GM12874 (cell line): ENCODE measurements around the gene COL15A1.

Source experiments
- TF ChIP-seq, protein P1 (sequence below): IDR thresholded peaks from 2 replicates; pipeline ENCODE4 v1.5.1; 2011; ENCODE audit warnings: low read depth, mild to moderate bottlenecking, control low read depth, low read length, moderate library complexity; ENCODE audit not compliant: insufficient read depth

Gene COL15A1

DNA sequence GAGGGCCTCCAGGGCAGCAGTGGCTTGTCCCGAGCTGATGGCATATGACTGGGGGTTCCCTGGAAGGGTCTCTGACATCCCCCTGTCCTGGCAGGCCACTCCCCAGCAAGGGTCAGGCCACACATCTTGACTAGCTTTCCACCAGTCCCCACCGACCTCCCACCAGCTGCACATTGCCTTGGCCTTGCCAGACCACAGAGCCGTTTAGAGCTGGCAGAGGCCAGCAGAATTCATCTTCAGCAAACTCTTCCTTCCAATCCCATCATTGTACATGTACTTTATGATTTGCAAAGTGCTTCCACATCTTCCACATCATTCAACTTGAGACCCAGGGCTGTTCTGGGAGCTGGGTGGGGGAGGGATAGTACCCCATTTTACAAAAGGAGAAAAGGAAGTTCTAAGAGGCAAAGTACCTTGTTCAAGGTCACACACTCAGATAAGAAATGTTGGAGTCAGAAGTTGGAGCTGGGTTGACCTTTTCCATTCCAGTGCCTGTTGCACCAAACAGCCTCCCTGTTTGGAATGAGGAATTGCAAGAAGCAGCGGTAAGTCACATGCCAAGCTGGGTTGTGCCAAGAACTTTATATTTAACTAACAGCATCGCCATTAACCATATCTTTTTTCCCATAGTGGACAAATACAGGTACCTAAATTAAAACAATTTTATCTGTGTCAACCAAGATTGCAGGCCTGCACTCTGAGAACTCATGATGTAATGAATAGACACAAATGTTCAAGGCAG lies 25.8 kb upstream of the COL15A1 start:
- TF ChIP-seq, protein P1, sequence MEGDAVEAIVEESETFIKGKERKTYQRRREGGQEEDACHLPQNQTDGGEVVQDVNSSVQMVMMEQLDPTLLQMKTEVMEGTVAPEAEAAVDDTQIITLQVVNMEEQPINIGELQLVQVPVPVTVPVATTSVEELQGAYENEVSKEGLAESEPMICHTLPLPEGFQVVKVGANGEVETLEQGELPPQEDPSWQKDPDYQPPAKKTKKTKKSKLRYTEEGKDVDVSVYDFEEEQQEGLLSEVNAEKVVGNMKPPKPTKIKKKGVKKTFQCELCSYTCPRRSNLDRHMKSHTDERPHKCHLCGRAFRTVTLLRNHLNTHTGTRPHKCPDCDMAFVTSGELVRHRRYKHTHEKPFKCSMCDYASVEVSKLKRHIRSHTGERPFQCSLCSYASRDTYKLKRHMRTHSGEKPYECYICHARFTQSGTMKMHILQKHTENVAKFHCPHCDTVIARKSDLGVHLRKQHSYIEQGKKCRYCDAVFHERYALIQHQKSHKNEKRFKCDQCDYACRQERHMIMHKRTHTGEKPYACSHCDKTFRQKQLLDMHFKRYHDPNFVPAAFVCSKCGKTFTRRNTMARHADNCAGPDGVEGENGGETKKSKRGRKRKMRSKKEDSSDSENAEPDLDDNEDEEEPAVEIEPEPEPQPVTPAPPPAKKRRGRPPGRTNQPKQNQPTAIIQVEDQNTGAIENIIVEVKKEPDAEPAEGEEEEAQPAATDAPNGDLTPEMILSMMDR = no peak

DNA sequence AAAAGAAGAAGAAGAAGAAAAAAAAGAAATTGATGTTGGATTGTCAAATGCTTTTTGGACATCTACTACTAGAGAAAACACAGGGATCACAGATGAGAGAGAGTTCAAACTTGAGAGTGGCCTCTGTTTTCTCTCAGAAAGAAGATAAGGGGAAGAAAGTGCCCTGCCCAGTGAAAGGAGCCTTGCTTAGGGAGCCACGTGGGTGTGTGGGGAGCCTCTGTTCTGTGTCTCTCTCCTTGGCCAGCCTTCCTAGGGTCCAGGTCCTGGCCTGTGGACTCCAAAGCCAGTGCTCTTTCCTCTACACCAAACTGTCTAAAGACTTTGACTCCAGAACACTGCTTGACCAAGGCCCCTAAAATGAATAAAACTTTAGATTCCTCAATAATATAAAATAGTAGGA lies 22.0 kb upstream of the COL15A1 start:
- TF ChIP-seq, protein P1 = no peak

DNA sequence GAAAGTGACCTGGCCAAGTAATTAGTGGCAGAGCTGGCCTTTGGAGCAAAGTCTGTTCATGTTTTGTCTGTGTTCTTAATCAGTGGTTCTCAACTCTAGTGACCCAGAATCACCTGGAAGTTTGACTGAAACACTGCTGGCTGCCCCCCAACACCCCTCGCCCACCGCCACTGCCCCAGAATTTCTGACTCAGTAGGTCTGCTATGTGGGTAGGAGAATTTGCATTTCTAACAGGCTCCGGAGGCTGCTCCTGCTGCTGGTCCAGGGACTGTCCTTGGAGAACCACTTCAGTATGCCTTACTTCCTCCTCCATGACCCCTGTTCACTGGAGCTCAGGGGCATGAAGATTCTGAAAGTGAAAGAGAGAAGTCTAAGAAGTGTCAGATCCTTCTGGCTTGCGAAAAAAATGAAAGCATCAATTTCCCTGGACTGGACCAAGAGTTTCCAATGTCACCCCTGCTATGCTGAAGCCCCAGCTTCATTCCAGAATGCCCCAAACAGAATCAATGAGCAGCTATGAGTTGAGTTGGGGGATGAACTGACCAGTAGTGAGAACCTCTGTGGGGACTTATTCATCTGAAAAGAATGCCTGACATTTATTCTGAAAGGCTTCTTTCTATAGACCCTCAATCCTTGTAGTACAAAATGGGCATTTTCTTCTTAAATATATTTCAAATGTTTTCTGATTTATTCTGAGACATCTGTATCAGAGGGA lies 20.8 kb upstream of the COL15A1 start:
- TF ChIP-seq, protein P1 = no peak

DNA sequence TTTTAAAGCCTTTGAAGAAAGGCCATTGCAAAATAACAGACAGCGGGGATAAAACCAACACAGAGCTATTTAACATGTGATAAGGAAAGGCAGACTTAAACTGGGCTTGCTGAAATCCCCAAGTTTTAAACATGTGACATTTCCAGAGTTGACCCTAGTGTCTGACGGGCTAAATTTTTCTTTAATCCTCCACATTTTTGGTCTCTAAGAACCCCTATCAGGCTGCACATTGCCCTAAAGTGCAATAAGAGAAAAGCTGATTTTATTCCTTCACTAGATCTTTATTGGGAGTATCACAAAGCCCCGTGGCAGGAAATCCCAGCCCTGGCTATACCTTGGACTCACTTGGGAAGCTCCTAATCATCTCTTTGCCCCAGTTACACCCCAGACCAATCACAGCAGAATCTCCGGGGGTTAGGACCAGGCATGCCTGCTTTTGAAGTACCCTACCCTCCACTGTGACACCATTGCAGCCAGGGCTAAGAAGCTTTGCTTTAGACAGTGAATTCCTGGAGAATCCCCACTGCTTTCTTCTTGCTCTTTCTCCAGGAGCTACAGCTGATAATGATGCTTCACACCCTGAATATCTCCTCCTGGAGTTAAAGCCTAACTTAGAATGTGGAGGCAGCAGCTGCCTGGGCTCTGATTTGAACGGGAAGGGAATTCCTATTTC lies 20.1 kb upstream of the COL15A1 start:
- TF ChIP-seq, protein P1 = no peak

DNA sequence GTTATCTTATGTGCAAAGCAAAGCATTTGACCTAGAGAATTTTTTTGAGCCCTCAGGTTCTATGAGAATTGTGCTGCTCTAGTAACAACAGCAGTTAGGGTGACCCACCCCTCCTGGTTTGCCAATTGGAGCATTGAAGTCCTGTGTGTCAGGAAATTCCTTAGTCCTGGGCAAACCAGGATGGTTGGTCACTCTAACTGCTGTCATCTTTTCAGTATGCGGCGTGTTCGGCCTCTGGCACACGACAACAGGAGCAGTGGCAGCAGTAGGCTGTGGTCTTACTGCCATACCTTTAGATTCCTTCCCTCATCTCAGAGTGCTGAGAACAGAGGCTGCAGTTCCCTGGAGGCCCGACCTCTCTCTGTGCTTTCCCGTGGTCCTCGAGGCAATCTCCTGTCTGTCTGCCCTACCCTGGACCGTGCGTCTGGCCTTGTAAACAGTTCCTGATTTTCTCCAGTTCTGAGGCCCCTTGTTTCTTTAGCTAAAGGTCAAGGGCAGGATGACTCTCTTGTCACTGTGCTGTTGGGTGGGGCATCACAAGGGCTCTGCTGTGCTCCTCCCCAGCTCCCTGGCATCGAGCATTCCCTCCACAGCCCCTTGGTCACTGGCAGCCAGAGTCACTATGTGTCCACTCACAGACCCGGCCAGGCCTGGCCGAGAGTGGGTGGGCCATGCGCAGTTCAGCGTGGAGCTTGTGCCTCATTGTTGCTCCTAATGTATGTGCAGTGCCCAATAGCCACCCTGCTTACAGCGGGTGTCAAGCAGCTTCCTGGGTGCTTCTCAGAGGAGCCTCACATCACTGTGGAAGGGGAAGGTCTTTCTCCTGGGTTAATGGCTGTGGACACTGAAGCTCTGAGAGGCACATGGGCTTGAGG lies 18.5 kb upstream of the COL15A1 start:
- TF ChIP-seq, protein P1 = no peak

DNA sequence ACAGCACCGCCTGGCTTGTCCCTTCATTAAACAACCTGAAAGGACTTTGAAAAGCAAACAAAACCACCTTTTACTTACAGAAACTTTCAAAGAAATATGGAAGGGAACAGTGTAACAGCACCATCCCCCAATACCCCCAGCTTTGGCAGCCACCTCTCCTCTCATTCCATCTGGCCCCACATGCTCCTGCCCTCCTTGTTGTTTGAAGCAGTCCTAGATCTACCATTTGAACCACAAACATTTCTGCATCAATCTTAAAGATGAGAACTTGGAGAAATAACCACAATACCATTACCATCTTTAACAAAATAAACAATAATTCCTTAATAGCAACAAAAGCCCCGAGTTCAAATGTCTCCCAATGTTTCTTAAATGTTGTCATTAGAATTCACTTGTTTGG lies 17.8 kb upstream of the COL15A1 start:
- TF ChIP-seq, protein P1 = no peak
